ENCODE measurements around the gene CDC42SE2.

CDC42SE2 gene, protein sequence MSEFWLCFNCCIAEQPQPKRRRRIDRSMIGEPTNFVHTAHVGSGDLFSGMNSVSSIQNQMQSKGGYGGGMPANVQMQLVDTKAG

DNA sequence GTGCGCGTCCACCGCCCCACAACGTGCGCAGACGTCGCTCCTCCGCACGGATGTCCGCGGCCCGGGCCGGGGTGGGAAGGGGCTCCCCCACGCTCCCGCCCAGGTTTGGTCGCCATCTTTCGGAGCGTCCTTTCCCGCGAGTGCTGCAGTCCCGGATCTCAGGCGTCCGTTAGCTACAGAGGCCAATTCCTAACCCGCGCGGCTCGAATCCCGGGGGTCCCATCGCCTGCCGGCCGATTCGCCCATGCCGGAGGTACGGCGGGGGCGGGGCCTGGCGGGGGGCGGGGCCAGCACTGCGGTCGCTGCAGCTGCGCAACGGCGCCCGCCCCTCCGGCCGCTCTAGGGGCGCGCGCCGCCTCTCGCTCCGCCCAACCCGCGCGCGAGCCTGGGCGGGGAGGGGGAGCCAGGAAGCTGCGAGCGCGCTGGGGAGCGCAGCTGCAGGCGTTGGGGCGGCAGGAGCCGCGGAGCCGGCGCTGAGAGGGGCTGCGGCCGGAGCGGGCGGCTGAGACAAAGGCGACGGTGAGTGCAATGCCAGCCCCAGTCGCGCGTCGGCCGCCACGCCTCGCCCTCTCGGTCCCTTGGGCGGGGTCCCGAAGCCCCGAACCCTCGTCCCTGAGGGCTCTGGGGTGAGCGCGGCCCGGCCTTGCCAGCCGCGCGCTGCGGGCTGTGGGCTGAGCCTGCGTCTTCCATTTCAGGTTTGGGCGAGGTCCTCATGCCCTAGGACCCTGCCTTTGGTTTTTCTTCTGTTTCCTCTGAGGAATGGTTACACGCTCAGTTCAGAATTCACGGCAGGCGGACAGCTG lies at the start of gene CDC42SE2:
CDC42SE2 (plus strand) TSS at position 406 of the 803 bp plus-strand sequence. CDS start 95,441 bp downstream, outside the sequence.
- peak; percentile 96 for DNase-seq (ENCODE audit: low read depth, low spot score)

DNA sequence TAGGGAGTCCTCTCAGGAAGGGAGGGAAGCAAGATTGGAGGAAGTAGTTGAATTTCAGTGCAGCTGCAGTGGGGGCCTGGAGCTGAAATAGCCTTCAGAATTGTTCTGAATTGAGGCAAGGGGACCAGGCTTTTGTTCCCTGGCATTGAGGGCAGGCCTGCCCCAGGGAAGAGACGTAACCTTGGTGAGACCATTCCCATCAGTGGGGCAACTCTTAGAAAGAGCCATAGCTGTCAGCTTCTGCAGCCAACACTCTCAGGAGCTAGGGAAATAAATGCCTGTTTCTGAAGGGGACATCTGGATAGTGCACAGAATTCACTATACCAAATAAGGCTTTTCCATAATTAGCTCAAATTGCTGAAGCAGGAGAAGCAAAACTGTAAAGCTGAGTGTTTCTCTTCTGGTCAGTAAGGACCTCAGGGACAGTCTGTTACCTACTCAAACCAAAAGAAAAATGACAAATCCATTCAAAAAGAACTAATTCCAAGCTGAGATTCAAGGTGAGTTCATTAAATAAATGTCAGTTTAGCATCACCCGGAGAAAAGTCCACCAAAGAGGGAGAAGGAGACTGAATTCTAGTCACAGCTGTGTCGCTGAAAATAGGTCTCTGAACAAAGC lies 49.1 kb upstream of the CDC42SE2 start:
- DNase-seq (ENCODE audit: low read depth, low spot score) = no peak

DNA sequence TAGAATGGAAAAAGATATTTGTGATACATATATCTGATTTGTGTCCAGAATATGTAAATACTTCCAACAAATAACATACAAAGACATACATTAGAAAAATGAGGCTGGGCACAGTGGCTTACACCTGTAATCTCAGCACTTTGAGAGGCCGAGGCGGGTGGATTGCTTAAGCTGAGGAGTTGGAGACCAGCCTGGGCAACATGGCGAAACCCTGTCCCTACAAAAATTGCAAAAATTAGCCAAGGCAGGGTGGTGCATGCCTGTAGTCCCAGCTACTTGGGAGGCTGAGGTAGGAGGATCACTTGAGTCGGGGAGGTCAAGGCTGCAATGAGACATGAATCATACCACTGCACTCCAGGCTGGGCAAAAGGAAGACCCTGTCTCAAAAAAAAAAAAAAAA lies 46.1 kb upstream of the CDC42SE2 start:
- no peak for DNase-seq (ENCODE audit: low read depth, low spot score)

DNA sequence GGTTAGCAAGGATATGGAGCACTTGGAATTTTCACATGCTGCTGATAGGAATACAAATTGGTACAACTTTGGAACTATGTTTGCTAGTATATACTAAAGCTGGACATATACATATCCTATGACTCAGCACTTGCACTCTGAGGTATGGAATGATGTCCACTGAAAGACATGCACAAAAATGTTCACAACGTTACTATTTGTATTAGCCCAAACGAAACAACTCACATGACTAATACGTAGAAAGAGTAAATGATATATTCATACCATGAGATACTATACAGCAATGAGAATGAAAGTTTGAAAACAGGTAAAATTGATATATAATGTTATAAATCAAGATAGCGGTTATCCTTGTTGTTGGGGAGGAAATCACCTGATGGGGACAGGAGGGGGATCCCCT lies 45.5 kb upstream of the CDC42SE2 start:
- no peak for DNase-seq (ENCODE audit: low read depth, low spot score)

DNA sequence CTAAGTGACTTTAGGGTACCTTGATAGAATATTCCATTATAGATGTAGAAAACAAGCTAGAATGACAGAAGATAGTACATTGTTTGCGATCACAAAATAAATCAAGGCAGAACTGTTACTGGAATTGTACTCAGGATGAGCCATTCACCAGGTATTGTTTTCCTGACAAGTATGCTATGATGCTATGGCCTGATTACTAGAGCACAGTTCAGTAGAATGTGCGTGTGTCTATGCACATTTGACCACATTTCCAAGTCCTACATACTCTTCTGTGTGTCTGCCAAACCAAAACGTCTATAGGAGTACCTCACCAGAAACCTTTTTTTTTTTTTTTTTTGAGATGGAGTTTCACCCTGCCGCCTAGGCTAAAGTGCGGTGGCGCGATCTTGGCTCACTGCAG lies 43.3 kb upstream of the CDC42SE2 start:
- DNase-seq (ENCODE audit: low read depth, low spot score) = no peak

DNA sequence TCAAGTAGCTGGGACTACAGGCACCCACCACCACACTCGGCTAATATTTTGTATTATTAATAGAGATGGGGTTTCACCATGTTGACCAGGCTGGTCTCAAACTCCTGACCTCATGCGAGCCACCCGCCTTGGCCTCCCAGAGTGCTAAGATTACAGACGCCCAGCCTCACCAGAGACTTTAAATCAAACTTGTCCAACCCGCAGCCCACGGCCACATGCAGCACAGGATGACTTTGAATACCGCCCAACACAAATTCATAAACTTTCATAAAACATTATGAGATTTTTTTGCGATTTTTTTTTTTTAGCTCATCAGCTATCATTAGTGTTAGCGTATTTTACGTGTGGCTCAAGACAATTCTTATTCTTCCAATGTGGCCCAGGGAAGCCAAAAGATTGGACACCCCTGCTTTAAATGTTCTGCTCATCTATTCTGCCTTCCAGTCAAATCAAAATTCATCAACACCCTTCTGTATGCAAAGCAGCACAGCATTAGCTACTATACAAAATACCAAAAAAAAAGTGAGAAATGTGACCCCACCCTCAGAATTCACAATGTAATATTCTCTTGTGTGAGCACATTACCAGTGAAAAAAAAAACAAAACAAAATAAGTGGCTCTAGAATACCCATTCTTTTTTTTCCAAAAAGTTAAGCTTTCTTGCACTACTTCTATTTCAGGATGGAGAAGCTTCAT lies 42.7 kb upstream of the CDC42SE2 start:
- no peak for DNase-seq (ENCODE audit: low read depth, low spot score)

DNA sequence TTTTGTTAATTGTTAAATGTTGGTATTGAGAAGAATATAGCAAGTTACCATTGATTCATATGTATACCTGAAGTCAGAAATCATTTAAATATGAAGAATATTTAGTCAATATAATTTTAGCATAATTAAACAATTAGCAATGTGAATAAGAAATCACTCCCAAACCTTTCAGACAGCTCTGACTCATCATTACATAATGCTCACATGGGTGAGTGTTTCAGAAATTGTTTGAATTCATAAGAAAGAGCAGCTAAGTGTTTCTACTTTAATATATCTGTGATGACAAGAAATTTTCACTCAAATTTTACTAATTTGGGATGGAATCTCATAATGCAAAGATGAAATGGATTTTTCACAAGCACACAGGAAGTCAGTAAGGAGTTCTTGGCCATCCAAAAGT lies 42.0 kb upstream of the CDC42SE2 start:
- peak; percentile 8 for DNase-seq (ENCODE audit: low read depth, low spot score)

DNA sequence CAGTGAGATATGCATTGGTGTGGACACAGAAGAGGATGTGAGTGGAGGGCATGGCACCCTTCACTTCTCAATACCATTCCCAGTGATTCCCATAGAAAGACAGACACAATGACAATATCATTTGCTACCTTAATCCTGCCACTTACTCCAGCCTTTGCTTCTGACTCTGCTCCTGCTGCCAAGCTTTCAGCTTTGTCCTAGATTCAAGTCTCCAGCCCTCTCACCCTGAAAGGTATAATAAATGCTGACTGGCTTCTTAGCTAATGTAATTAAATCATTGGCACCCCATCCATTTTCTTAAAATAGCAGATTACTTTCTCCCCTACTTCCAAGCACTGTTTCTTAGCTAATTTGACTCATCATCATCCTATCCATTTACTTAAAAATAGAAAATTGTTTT lies 41.1 kb upstream of the CDC42SE2 start:
- no peak for DNase-seq (ENCODE audit: low read depth, low spot score)

DNA sequence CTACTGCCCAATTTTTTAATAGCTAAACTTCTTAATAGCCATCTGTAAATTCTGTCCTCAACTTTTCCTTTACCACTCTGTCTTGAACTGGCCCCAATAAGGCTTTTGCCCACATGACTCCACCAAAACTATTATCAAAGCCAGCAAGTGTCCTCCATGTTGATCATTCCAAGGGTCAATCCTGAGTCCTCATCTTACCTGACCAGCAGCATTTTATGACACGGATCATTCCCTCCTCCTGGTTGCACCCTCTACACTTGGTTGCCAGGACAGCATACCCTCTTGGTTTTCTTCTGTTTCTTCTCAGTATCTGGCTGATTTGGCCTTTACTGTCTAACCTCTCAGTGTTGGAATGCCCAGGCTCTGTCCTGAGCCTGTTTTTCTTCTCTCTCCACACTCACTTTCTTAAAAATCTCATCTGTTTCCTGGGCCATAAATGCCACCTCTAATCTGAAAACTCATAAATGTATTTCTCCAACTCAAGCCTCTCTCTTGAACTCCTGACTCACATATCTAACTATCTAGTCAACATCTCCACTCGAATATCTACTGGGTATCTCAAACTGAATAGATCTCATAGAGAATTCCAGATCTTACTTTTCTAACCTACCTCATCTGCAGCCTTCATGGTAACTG lies 40.0 kb upstream of the CDC42SE2 start:
- no peak for DNase-seq (ENCODE audit: low read depth, low spot score)

DNA sequence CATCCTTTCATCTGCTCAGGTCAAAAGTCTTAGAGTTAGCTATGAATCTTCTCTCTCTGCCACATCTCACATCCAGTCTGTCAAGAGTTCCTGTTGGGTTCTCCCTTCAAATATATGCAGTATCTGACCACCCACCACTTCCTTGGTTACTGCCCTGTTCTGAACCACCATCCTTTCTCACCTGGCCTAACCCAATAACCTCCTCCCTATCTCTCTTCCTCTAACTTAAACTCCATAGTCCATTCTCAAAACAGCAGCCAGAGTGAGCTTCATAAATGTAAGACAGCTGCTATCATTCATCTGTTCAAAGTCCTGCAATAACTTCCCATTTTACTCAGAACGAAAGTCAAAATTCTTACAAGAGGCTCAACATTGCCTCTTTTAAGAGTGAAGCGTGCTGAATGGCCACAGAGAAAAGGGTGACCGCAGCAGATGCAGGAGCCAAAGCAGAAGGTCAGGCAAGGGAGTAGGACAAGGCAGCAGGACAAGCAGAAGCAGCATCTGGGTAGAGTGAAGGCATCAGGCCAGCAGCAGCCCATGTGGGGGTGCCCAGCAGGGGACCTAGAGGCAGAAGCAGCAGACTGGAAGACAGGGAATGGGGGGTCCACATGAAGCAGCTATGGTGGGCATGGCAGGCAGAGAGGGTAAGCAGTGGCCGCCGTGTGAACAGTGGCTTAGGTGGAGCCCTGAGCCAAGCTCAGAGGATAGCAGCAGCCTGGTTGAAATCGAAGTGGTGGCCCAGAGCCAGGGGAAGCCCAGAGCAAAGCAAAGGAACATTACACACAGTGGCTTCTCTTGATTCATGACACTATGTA lies 39.3 kb upstream of the CDC42SE2 start:
- peak; percentile 5 for DNase-seq (ENCODE audit: low read depth, low spot score)

DNA sequence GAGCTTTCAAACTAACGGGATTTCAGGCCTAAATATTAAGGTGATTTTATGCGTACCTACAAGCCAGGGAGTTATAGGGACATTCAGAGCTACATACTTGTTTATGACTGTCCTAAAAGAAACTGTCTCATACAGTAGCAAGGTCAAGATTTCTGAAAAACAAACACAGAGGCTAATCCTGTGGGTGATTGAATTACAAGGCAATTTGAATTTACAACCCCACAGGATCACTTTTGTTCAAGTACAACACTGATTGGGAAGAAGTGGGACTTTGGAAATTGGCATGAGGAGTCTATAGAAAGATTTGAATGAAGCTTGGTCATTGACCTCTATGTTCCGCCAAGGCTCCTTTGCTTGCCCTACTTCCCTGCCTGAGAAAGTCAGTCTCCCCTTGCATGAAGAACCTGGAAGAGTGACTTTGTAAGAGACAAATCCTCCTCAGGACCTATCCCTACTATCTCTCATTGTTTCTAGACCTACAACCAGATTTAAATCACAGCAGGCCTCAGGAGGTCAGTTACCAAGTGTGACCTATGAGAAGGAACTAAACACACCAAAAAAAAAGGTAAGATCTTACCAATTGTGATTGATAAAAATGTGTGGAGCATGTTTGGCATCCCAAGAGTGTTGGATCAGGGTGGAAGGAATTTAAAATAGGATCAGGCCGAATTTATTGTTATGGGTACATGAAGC lies 38.4 kb upstream of the CDC42SE2 start:
- DNase-seq (ENCODE audit: low read depth, low spot score) = no peak

DNA sequence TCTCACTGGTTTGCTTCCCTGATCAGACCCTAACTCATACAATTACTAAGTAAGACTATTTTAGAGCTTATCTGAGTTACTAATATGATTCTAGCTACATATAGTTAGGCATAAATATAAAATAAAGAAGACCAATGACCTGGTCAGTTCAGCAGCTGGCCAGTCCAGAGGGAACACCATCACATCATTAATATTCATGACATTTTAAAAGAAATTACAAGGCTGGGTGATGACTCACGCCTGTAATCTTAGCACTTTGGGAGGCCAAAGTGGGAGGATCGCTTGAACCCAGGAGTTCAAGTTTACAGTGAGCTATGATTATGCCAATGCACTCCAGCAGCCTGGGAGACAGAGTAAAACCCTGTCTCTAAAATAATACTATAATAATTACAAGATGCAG lies 37.0 kb upstream of the CDC42SE2 start:
- DNase-seq (ENCODE audit: low read depth, low spot score) = peak; percentile 7

DNA sequence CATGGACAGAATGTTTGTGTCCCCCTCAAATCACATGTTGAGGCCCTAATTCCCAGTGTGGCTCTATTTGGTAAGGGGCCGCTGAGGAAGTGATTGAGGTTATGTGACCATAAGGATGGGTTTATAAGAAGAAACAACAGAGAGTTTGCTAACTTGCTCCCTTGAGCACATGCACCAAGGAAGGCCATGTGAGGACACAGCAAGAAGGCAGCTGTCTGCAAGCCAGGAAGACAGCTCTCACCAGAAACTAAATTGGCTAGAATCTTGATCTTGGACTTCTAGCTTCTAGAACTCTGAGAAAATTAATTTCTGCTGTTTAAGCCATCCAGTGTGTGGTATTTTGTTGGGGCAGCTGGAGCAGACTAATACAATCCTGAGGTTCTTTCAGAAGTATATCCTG lies 35.2 kb upstream of the CDC42SE2 start:
- DNase-seq (ENCODE audit: low read depth, low spot score) = no peak

DNA sequence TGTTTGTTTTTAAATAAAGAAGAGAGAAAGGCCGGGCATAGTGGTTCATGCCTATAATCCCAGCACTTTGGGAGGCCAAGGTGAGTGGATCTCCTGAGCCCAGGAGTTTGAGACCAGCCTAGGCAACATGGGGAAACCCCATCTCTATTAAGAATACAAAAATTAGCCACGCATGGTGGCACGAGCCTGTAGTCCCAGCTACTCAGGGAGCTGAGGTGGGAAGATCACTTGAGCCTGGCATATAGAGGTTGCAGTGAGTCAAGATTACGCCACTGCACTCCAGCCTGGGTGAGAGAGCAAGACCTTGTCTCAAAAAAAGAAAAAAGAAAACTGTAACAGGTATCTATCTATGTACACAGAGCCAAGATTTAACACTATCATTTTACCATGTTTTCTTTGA lies 34.2 kb upstream of the CDC42SE2 start:
- DNase-seq (ENCODE audit: low read depth, low spot score) = no peak

DNA sequence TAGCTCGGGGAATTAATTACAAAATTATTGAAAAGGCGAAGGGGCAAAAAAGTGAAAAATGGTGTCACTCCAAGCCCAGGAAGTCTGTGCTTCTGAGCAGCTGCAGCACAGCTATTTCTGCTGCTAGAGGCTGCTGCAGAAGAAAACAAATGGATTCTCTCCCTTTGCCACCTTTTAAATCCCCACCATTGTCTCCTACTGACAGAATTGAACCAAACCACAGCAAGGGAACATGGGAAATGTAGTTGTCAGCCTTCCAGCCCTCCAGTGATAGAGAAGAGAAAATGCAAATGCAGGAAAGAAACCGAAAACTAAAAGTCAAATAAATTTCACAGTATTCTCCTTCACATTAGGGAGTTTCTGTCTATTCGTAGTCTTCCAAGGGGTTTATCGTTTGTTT lies 33.4 kb upstream of the CDC42SE2 start:
- DNase-seq (ENCODE audit: low read depth, low spot score) = peak; percentile 9

DNA sequence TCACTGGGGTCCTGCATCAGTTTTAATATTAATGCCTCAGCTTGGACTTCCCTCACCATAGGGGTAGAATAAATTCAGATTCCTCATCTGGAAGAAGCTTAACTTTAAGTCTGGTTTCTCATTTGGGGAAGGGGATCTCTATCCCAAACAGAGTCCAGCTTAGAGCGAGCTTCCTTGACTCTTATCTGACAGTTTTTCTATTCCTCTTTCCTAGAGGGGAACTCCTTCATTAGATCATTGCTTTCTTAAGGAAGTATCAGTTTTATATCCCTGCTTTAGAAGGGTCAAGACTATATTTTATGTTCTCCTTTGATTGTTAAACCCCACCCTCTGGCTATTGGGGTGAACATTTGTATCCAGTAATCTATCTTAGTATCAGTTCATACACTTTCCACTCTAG lies 24.2 kb upstream of the CDC42SE2 start:
- DNase-seq (ENCODE audit: low read depth, low spot score) = no peak

DNA sequence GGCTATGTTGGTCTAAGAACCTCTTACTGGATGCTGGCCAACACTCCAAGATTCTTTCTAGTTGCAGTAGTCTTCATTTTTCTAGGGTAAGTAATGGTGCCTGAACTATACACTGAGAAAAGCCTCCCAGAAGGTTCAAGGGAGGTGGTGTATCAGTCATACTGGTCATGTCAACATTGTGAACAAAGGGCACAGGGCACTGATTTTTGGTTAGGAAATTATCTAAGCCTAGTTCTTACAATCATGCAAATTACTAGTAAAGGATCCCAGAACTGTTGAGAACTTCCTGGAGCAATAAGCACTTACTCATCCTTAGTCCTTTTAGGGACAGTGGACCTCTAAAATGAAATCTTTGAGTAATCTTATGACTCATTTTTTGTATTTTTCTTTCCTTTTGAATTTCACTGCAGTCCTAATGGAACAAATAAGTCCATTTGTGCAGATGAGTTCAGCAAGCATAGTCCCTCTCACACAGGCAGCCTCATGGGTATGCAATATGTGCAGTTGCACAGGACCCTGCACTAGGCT lies 21.1 kb upstream of the CDC42SE2 start:
- DNase-seq (ENCODE audit: low read depth, low spot score) = peak; percentile 62

DNA sequence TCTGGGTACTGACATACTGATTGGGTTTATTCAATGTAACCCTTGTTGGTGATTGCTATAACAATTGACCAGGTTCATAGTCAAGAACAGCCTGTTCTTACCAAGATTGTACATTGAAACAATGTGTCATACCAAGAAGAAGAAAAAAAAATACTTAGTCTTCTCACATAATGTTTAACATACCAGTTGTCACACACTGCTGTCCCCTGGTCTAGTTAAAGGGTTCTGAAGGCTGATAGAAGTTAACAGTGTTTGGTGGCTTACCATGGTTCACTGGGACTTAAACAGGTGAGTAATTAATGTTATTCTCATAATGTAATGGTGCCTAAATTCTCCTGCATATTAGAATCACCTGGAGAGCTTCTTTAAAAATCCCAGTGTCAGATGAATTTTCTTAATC lies 18.5 kb upstream of the CDC42SE2 start:
- no peak for DNase-seq (ENCODE audit: low read depth, low spot score)

DNA sequence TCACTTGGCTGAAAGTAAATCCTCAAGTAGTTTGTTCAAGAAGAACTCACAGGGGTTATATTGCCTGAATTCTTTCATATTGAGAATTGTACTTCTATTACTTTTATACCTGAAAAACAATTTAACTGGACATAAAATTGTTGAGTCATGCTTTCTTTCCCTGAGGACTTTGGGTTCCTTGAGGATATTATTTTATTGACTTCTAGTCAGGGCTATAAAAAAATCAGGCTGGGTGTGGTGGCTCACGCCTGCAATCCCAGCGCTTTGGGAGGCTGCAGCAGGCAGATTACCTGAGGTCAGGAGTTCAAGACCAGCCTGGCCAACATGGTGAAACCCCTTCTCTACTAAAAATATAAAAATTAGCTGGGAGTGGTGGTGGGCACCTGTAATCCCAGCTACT lies 17.9 kb upstream of the CDC42SE2 start:
- DNase-seq (ENCODE audit: low read depth, low spot score) = no peak

DNA sequence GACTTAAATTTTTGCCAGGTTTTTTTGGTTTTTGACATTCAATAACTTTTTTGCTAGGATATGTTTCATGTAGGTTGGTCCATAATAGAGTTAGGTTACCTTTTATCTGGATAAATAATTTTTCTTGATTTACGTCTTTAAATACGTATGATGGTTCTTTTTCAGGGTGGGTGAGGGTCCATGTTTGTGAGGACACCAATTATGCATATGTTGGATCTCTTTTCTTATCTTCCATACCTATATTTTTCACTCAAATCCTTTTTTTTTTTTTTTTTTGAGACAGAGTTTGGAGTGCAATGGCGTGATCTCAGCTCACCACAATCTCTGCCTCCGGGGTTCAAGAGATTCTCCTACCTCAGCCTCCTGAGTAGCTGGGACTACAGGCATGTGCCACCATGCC lies 17.3 kb upstream of the CDC42SE2 start:
- DNase-seq (ENCODE audit: low read depth, low spot score) = no peak

All from astrocyte of the hippocampus (primary cell).